SU-DHL-6 (cell line): ENCODE data around the gene ELOB.

ENCODE experiments used
- CTCF ChIP-seq: fragments of 200-600 bp; sonication (generic); IDR thresholded peaks from one replicate; pipeline ENCODE4 v1.5.1; 2017; ENCODE audit warnings: antibody characterized with exemption, mild to moderate bottlenecking, low read length, moderate library complexity; ENCODE audit not compliant: insufficient read depth, poor library complexity, severe bottlenecking
- EZH2phosphoT487 ChIP-seq: fragments of 200-600 bp; sonication (generic), shearing (Covaris generic); conservative IDR thresholded peaks from 2 replicates; pipeline ENCODE4 v1.6.1; 2018; ENCODE audit warnings: mild to moderate bottlenecking, antibody characterized with exemption, low read length, moderate library complexity, mixed read lengths

- TF ChIP-seq CTCF (no peak), EZH2phosphoT487 (no peak)
Measured at GRCh38 chr16:2764718-2765117, 12.4 kb downstream of the ELOB start.
